GM19240 (cell line): ENCODE data around the gene SMNDC1.
A peak's percentile ranks its signal among the peaks of the same experiment; 100 is the strongest.
"Not testable (repeated sequence)": the region's sequence is repeated elsewhere in the genome, so short reads cannot be mapped to it uniquely, and the experiment has no call there.

ENCODE experiments used
- DNase-seq: peaks from one replicate; pipeline ENCODE4 v3.0.0; 2011; ENCODE audit warnings: low spot score; ENCODE audit not compliant: insufficient read length

The SMNDC1 gene

GRCh38 chr10:110304780-110305421 is at the start of gene SMNDC1:
SMNDC1 (minus strand) TSS chr10:110304920; CDS start chr10:110303587, 1,333 bp downstream.
- DNase-seq: peak; percentile 89

- peak; percentile 48 for DNase-seq
Observed at GRCh38 chr10:110354322-110354766, 49.6 kb upstream of the SMNDC1 start.

- no peak for DNase-seq
Observed at GRCh38 chr10:110353244-110354119, 48.8 kb upstream of the SMNDC1 start.

- no peak for DNase-seq
Observed at GRCh38 chr10:110352930-110353243, 48.2 kb upstream of the SMNDC1 start.

GRCh38 chr10:110350812-110351211 is 46.1 kb upstream of the SMNDC1 start:
- no peak for DNase-seq

GRCh38 chr10:110349831-110350230 is 45.1 kb upstream of the SMNDC1 start:
- no peak for DNase-seq

GRCh38 chr10:110349386-110349785 is 44.7 kb upstream of the SMNDC1 start:
- DNase-seq: no peak

GRCh38 chr10:110348336-110348735 is 43.6 kb upstream of the SMNDC1 start:
- DNase-seq: no peak

- DNase-seq: no peak
Observed at GRCh38 chr10:110346914-110347313, 42.2 kb upstream of the SMNDC1 start.

- no peak for DNase-seq
Observed at GRCh38 chr10:110345286-110345685, 40.6 kb upstream of the SMNDC1 start.

GRCh38 chr10:110344622-110345021 is 39.9 kb upstream of the SMNDC1 start:
- DNase-seq: no peak

- DNase-seq: no peak
Observed at GRCh38 chr10:110343947-110344346, 39.2 kb upstream of the SMNDC1 start.

- DNase-seq: no peak
Observed at GRCh38 chr10:110340816-110341215, 36.1 kb upstream of the SMNDC1 start.

- DNase-seq: no peak
Observed at GRCh38 chr10:110340122-110340521, 35.4 kb upstream of the SMNDC1 start.

- no peak for DNase-seq
Observed at GRCh38 chr10:110337906-110338305, 33.2 kb upstream of the SMNDC1 start.

- no peak for DNase-seq
Observed at GRCh38 chr10:110337401-110337800, 32.7 kb upstream of the SMNDC1 start.

- DNase-seq: no peak
Observed at GRCh38 chr10:110336111-110336721, 31.5 kb upstream of the SMNDC1 start.

- no peak for DNase-seq
Observed at GRCh38 chr10:110335314-110336064, 30.8 kb upstream of the SMNDC1 start.

GRCh38 chr10:110334061-110334656 is 29.4 kb upstream of the SMNDC1 start:
- DNase-seq: no peak

- not testable (repeated sequence) for DNase-seq
Observed at GRCh38 chr10:110331226-110331795, 26.6 kb upstream of the SMNDC1 start.

GRCh38 chr10:110330675-110331074 is 26.0 kb upstream of the SMNDC1 start:
- no peak for DNase-seq
